Effector CD4-positive, alpha-beta T cell (primary cell): ENCODE data around the gene CYP3A4.

Experiments used
- DNase-seq: peaks from one replicate; pipeline ENCODE4 v3.0.0-alpha.2; 2020

Gene CYP3A4

DNA sequence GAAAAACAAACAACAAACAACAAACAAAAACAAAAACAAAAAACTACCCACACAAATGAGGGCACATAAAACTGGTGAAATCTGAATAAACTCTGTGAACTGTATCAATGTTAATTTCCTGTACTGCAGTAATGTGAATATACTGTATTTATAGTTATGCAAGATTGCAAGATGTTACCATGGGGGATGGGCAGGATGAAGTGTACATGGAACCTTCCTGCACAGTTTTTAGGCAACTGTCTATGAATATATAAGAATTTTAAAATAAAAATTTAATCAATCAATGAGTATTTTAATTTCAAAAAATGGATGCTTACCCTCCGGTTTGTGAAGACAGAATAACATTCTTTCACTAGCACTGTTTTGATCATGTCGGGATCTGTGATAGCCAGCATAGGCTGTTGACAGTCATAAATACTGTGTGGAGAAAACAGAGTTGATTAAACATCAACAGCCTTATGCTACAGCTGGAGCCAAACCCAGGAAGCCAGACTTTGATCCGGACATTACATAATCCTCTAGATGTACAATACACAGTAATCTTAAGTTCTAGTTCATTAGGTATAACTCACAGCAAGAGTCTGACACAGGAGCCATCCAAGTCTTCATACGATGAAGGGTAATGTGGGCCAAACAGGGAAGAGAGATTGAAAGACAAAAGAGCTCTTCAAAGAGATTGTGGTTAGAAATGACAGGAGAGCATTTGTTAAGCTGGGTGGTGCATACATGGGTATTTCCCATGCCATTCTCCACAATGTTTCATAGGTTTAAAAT, 63.8 kb downstream of the CYP3A4 start:
- DNase-seq = no peak

GRCh38 chr7:99713995-99714570, 69.9 kb downstream of the CYP3A4 start:
- DNase-seq = no peak

GRCh38 chr7:99709838-99710578, 74.0 kb downstream of the CYP3A4 start:
- no peak for DNase-seq

GRCh38 chr7:99709260-99709659, 74.7 kb downstream of the CYP3A4 start:
- DNase-seq = no peak

DNA sequence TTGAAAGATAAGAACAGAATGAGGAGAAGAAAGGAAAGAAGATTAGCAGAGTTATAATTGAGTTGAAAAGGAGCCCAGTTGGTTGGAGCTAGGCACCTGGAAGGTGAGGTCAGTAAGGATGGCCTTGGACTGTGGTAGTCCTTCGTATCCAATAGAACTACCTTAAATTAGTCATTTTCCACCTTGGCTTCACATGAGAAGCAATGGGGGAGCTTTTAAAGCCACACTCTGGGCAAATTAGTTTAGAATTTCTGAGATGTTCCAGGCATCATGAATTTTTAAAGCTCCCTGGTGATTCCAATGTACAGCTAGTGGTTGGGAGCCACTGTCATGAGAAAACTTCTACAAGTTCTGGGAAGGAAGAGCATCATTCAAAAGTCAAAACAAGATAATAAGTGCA, 76.9 kb downstream of the CYP3A4 start:
- no peak for DNase-seq
